MM.1S (cell line): Measurements from ENCODE around the gene GUCA2B.

Experiments
- DNase-seq: peaks from one replicate; pipeline ENCODE4 v3.0.0-alpha.2; 2015
- H2AFZ ChIP-seq: fragments of 300-600 bp; sonication (generic); 2 replicates; pipeline ENCODE4 v1.6.0; 2016; ENCODE audit warnings: antibody characterized with exemption, low read length
- H3F3A ChIP-seq: fragments of 300-600 bp; sonication (generic); 2 replicates; pipeline ENCODE4 v1.6.1; 2016; ENCODE audit warnings: mild to moderate bottlenecking, antibody characterized with exemption, low read length, moderate library complexity, mixed read lengths; ENCODE audit not compliant: insufficient read depth
- H3K27ac ChIP-seq: fragments of 300-600 bp; sonication (generic); 2 replicates; pipeline ENCODE4 v1.5.1; 2016; ENCODE audit warnings: mild to moderate bottlenecking, low read length
- H3K27me3 ChIP-seq: fragments of 300-600 bp; sonication (generic); replicated peaks from 2 replicates; pipeline ENCODE4 v1.6.0; 2016; ENCODE audit warnings: low read length; ENCODE audit not compliant: insufficient read depth
- H3K36me3 ChIP-seq: fragments of 300-600 bp; sonication (generic); replicated peaks from 2 replicates; pipeline ENCODE4 v1.6.1; 2016; ENCODE audit warnings: mild to moderate bottlenecking, low read length, mixed read lengths; ENCODE audit not compliant: insufficient read depth
- H3K4me1 ChIP-seq: fragments of 300-600 bp; sonication (generic); 2 replicates; pipeline ENCODE4 v1.6.1; 2016; ENCODE audit warnings: low read length, mixed read lengths
- H3K4me2 ChIP-seq: fragments of 300-600 bp; sonication (generic); 2 replicates; pipeline ENCODE4 v1.6.0; 2016; ENCODE audit warnings: low read depth, low read length
- H3K4me3 ChIP-seq: fragments of 300-600 bp; sonication (generic); 2 replicates; pipeline ENCODE4 v1.5.1; 2016; ENCODE audit warnings: low read length, mixed read lengths
- H3K79me2 ChIP-seq: fragments of 300-600 bp; sonication (generic); 2 replicates; pipeline ENCODE4 v1.6.1; 2016; ENCODE audit warnings: mixed run types, low read length, mixed read lengths
- H3K9ac ChIP-seq: fragments of 300-600 bp; sonication (generic); 2 replicates; pipeline ENCODE4 v1.6.1; 2016; ENCODE audit warnings: low read length, mixed read lengths
- H3K9me2 ChIP-seq: fragments of 300-600 bp; sonication (generic); replicated peaks from 2 replicates; pipeline ENCODE4 v1.6.1; 2016; ENCODE audit warnings: mild to moderate bottlenecking, low read length, mixed read lengths; ENCODE audit not compliant: insufficient read depth
- H3K9me3 ChIP-seq: fragments of 300-600 bp; sonication (generic); replicated peaks from 2 replicates; pipeline ENCODE4 v1.6.1; 2016; ENCODE audit warnings: mild to moderate bottlenecking, low read length, mixed read lengths; ENCODE audit not compliant: insufficient read depth
- H4K20me1 ChIP-seq: fragments of 300-600 bp; sonication (generic); 2 replicates; pipeline ENCODE4 v1.6.1; 2016; ENCODE audit warnings: mild to moderate bottlenecking, low read length, moderate library complexity, mixed read lengths; ENCODE audit not compliant: insufficient read depth
- CTCF ChIP-seq: fragments of 300-600 bp; sonication (generic); IDR thresholded peaks from 2 replicates; pipeline ENCODE4 v1.5.1; 2016; ENCODE audit warnings: antibody characterized with exemption, low read length, mixed read lengths
- EZH2 ChIP-seq: fragments of 300-600 bp; sonication (generic); optimal IDR thresholded peaks from 2 replicates; pipeline ENCODE3; 2017; ENCODE audit warnings: low read depth, mild to moderate bottlenecking, antibody characterized with exemption, low read length, mixed read lengths
- EZH2phosphoT487 ChIP-seq: fragments of 300-600 bp; sonication (generic); IDR thresholded peaks from 2 replicates; pipeline ENCODE4 v1.6.1; 2018; ENCODE audit warnings: antibody characterized with exemption, low read length

GUCA2B gene

GRCh38 chr1:42135426-42135825, 17.8 kb upstream of the GUCA2B start:
- Histone ChIP-seq H3K27ac (no peak overlapping the region), H3K4me3 (no peak overlapping the region), H3K9ac (no peak overlapping the region), H3K4me2 (no peak overlapping the region), H2AFZ (no peak overlapping the region), H3K27me3 (no peaks in the 10 kb centered on the region), H4K20me1 (no peaks in the 10 kb centered on the region), H3K9me2 (no peaks in the 10 kb centered on the region), H3K4me1 (no peaks in the 10 kb centered on the region), H3K36me3 (no peaks in the 10 kb centered on the region), H3K79me2 (no peaks in the 10 kb centered on the region), H3K9me3 (no peaks in the 10 kb centered on the region), H3F3A (no peaks in the 10 kb centered on the region)
- no peak for DNase-seq
- TF ChIP-seq EZH2 (no peak), CTCF (no peak), EZH2phosphoT487 (no peak)

GRCh38 chr1:42136466-42136865, 16.7 kb upstream of the GUCA2B start:
- H3K9ac ChIP-seq = no peak overlapping the region
- H3K4me1 ChIP-seq = no peaks in the 10 kb centered on the region
- no peak overlapping the region for H3K4me2 ChIP-seq
- no peak overlapping the region for H2AFZ ChIP-seq
- no peak overlapping the region for H3K4me3 ChIP-seq
- no peaks in the 10 kb centered on the region for H3F3A ChIP-seq
- H3K9me3 ChIP-seq = no peaks in the 10 kb centered on the region
- no peaks in the 10 kb centered on the region for H4K20me1 ChIP-seq
- H3K36me3 ChIP-seq = no peaks in the 10 kb centered on the region
- no peaks in the 10 kb centered on the region for H3K9me2 ChIP-seq
- no peak for DNase-seq
- H3K27me3 ChIP-seq = no peaks in the 10 kb centered on the region
- H3K27ac ChIP-seq = no peak overlapping the region
- no peaks in the 10 kb centered on the region for H3K79me2 ChIP-seq
- TF ChIP-seq EZH2phosphoT487 (no peak), EZH2 (no peak), CTCF (no peak)

GRCh38 chr1:42137766-42138165, 15.4 kb upstream of the GUCA2B start:
- no peak overlapping the region for H2AFZ ChIP-seq
- H3K4me1 ChIP-seq = no peaks in the 10 kb centered on the region
- no peaks in the 10 kb centered on the region for H3K9me3 ChIP-seq
- H3K9me2 ChIP-seq = no peaks in the 10 kb centered on the region
- no peak for TF ChIP-seq EZH2phosphoT487
- no peak for TF ChIP-seq CTCF
- TF ChIP-seq EZH2 = no peak
- H3K4me3 ChIP-seq = no peak overlapping the region
- H3K36me3 ChIP-seq = no peaks in the 10 kb centered on the region
- no peak overlapping the region for H3K4me2 ChIP-seq
- no peak overlapping the region for H3K27ac ChIP-seq
- no peaks in the 10 kb centered on the region for H3F3A ChIP-seq
- H3K79me2 ChIP-seq = no peaks in the 10 kb centered on the region
- no peaks in the 10 kb centered on the region for H4K20me1 ChIP-seq
- H3K9ac ChIP-seq = no peak overlapping the region
- no peak for DNase-seq
- no peaks in the 10 kb centered on the region for H3K27me3 ChIP-seq
